OCI-LY3 (cell line): ENCODE results near the gene CROCC.
"Not testable (repeated sequence)": the region's sequence is repeated elsewhere in the genome, so short reads cannot be mapped to it uniquely, and the experiment has no call there.

Source experiments
- EZH2phosphoT487 ChIP-seq: fragments of 200-600 bp; shearing (Covaris generic); IDR thresholded peaks from 2 replicates; pipeline ENCODE4 v1.6.1; 2018; ENCODE audit warnings: antibody characterized with exemption, mixed run types, low read depth
- TF ChIP-seq, protein P1 (sequence below): fragments of 200-600, 300-600 bp; sonication (generic); IDR thresholded peaks from 2 replicates; pipeline ENCODE4 v1.5.1; 2014; ENCODE audit warnings: antibody characterized with exemption, low read length, low read depth

- TF ChIP-seq, protein P1, sequence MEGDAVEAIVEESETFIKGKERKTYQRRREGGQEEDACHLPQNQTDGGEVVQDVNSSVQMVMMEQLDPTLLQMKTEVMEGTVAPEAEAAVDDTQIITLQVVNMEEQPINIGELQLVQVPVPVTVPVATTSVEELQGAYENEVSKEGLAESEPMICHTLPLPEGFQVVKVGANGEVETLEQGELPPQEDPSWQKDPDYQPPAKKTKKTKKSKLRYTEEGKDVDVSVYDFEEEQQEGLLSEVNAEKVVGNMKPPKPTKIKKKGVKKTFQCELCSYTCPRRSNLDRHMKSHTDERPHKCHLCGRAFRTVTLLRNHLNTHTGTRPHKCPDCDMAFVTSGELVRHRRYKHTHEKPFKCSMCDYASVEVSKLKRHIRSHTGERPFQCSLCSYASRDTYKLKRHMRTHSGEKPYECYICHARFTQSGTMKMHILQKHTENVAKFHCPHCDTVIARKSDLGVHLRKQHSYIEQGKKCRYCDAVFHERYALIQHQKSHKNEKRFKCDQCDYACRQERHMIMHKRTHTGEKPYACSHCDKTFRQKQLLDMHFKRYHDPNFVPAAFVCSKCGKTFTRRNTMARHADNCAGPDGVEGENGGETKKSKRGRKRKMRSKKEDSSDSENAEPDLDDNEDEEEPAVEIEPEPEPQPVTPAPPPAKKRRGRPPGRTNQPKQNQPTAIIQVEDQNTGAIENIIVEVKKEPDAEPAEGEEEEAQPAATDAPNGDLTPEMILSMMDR, result not testable (repeated sequence)
- TF ChIP-seq EZH2phosphoT487, result not testable (repeated sequence)
Measured at GRCh38 chr1:16894338-16894737, 27.4 kb upstream of the CROCC start.
